Left forelimb (tissue), 1 donor: ENCODE data around the gene IFI6.
"Not testable (repeated sequence)": the region's sequence is repeated elsewhere in the genome, so short reads cannot be mapped to it uniquely, and the experiment has no call there.

Source experiments
- DNase-seq: peaks from one replicate; pipeline ENCODE4 v3.0.0-alpha.2; 2018; ENCODE audit warnings: low spot score

Gene IFI6

DNA sequence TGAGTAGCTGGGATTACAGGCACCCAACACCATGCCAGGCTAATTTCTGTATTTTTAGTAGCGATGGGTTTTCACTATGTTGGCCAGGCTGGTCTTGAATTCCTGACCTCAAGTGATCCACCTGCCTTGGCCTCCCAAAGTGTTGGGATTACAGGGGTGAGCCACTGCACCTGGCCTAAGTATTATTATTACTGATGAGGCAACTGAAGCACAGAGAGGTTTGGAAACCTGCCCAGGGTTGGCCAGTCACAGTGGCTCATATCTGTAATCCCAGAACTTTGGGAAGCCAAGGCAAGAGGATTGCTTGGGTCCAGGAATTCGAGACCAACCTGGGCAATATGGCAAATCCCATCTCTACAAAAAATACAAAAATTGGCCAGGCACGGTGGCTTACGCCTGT lies 44.3 kb downstream of the IFI6 start:
- DNase-seq = not testable (repeated sequence)

DNA sequence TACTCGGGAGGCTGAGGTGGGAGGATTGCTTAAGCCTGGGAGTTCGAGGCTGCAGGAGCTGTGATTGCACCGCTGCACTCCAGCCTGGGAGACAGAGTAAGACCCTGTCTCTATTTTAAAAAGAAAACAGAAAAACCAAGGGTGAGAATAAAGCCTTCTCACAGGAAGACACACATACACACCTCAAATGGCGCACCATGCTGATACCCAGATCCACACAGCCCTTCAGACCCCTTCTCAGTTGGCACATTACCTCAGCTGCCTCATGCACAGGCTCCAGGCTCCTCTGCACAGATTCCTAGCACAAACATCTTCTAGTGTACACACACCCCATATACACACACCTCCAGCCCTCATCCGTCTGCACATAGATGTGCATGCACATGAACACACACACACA lies 44.9 kb downstream of the IFI6 start:
- no peak for DNase-seq

DNA sequence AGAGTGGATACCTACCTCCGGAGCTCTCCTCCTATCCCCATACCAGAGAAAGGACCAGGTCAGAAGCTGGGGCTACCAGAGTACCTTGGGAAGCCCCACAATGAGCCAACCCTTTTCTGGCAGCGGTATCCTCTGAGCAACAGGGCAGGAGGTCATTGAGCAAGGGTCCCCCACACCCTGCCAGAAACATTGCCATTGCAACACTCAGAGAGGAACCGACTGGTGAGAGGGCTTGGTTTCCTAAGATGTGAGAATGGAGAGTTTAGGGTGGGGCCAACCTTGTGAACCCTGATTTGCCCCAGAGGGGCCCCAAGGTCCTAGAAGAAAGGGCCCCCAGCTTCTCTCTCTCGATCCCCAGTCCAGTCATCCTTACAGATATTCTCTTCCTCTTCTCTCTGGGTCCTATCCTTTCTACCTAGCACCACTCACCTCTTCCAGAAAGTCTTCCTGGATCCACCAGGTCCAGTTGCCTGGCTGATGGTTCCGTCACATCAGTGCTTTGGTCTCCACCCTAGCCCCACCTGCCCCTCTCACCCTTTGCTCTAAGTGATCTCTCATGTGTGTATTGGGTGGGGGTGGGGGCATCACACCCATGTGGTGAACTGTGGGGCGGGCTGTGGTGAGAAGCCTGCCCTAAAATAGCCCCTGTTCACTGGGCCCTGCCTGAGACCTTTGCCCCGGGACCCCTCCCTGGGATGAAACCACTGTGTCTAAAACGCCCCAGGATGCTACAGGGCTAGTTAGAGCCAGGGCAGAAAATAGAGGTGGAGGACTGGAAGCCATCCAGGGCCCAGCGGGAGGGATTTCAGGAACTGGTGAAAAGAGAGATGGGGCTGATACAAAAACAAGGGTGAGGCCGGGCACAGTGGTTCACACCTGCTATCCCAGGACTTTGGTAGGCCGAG lies 45.7 kb downstream of the IFI6 start:
- DNase-seq = no peak

DNA sequence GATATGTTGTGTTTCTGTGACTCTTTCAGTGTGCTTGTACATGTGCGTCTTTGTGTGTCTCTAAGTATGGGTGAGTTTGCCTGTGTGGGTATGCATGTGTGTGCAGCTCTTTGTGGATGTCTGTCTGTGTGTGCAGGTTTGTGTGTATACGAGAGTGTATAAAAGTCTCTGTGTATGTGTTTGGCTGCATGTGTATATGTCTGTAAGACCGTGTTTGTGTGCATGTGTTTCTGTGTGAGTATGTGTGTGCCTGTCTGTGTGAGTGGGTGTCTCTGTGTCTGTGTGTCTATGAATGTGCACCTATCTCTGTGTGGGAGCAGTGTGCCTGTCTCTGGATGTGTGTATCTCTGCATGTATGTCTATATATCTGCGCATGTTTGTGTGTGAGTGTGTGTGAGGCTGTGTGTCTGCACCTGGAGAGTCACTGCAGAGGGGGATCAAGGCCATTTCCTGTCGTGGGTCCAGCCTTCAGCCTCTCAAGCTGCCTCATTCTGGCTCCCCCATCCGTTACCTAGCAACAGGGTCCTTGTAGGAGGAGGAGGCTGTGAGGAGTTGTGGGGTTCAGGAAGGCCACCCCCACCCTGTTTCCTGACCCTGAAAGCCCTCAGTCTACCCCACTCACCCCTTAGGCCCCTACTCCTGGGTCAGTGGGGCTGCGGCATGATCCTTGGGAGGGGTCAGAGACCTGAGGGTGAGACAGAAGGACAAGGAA lies 47.4 kb downstream of the IFI6 start:
- no peak for DNase-seq

GRCh38 chr1:27623327-27624212 lies 48.4 kb downstream of the IFI6 start:
- no peak for DNase-seq

- no peak for DNase-seq
Observed at GRCh38 chr1:27622828-27623227, 49.2 kb downstream of the IFI6 start.

- no peak for DNase-seq
Observed at GRCh38 chr1:27621051-27621920, 50.7 kb downstream of the IFI6 start.

DNA sequence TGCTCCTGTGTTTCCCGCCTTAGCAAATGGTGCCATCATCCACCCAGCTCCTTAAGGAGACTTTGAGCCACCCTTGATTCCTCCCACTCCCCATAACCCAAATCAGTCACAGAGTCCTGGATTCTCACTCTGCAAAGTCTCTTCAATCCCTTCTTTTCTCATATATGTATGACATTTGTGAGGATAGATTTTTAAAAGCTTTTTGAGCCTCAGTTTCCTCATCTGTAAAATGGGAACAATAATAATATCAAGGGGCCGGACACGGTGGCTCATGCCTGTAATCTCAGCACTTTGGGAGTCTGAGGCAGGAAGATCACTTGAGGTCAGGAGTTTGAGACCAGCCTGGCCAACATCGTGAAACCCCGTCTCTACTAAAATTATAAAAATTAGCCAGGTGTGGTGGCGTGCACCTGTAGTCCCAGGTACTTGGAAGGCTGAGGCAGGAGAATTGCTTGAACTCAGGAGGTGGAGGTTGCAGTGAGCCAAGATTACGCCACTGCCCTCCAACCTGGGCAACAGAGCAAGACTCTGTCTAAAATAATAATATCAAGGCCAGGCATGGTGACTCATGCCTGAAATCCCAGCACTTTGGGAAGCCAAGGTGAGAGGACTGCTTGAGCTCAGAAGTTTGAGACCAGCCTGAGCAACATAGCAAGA lies 52.1 kb downstream of the IFI6 start:
- DNase-seq = not testable (repeated sequence)

GRCh38 chr1:27618341-27619082 lies 53.5 kb downstream of the IFI6 start:
- no peak for DNase-seq

- no peak for DNase-seq
Observed at GRCh38 chr1:27617420-27617819, 54.6 kb downstream of the IFI6 start.

DNA sequence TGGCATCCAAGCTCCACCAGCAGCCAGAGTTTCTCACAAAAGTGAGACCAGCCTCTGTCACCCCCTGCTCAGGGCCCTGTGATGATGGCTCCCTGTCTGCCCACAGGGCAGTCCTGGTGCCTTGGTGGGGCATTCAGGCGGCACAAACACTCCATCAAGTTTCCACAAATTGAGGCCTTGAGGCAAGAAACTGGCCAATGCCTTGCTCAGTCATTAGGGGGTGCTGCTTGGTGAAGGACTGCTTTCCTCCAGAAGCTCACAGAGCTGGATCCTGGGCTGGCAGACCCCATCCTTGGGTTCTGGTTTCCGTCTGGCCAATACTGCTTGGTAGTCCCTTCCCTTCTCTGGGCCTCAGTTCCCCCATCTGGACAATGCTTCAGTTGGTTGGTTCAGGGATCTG lies 55.6 kb downstream of the IFI6 start:
- DNase-seq = no peak
